GM19463 (cell line): Measurements from ENCODE around the gene TNNT2.

ENCODE experiments used
- ATAC-seq: cut with Tn5 transposase; IDR thresholded peaks from one replicate; pipeline ENCODE4 v1.9.1; 2021; ENCODE audit warnings: mild to moderate bottlenecking, moderate library complexity; ENCODE audit not compliant: unreplicated experiment

The TNNT2 gene

DNA sequence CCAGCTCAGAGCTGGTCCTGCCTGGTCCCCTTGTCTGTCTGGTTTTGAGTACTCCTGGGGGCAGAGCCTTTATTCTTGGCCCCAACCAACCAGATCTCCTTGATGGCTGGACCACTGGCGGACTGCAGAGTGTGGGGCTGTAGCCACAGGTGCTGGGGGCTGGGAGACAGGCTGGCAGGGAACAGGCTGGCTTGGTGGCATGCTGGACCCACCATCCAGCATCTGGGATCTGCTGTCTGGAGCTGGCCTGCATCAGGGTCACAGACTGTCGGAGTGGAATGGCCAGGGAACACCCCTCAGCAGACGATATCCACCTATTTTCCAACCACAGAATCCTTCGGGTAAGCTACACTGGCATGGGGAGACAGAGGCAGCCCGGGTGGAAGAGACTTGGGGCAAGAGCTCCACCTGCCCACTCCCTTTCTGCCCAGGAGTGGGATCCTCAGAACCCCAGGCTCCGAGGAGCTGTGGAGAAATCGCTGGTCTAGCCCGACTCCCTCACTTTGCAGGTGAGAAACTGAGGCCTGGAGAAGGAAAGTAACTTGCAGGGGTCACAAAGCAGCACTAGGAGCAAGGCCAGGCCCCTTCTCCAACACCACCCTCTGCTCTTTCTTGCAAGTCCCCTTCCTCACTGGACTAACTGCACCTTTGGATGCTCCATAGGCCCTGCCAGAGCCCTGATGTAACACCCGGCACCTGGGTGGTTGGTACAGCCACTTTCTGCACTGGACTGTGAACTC is 40.6 kb downstream of the TNNT2 start:
- no peak for ATAC-seq

DNA sequence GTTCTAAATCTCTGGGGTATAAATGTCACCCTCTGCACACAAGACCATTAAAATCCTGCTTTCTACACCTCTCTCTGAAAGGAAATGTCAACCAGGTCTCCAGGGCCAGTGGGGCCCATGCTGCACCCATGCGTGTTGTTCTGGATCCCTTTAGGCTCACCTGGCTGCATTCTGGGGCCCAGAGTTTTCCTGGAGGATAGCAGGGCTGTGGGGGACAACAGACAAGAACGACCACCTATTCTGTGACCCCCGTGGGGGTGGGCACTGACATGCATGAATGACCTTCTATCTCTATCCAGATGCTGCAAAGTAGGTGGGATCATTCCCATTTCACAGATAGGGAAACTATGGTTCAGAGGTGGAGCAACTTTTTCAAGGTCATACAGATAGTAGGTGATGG is 41.6 kb downstream of the TNNT2 start:
- ATAC-seq: no peak

DNA sequence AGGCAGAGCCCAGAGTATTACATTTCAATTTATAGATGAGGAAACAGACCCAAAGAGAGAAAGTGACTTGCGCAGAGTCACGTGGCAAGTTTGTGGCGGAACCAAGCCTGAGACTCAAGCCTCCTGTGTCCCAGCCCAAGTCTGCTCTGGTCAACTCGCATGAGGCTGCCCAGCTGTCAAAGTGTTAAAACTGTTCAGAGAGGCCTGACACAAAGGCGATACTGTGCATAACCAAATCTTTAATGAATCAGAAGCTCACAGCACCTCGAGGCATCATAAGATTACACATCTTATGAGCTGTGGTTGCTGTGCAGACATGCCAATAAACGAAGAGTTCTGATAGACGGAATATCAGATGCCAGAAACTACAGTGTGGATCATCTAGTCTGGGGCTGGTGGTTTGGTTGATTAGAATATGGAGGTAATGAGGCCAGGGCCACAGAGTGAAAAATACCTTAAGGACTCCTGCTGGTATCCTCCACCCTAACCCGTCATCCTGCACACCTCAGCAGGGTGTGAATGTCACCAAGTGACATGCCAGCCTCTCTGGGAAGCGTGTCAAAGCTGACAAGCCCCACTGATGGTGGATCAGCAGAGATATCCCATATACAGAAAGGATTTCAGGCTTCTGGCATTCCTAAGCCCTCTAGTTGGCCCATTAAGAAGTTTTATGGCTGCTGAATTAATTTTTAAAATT is 42.2 kb downstream of the TNNT2 start:
- no peak for ATAC-seq

DNA sequence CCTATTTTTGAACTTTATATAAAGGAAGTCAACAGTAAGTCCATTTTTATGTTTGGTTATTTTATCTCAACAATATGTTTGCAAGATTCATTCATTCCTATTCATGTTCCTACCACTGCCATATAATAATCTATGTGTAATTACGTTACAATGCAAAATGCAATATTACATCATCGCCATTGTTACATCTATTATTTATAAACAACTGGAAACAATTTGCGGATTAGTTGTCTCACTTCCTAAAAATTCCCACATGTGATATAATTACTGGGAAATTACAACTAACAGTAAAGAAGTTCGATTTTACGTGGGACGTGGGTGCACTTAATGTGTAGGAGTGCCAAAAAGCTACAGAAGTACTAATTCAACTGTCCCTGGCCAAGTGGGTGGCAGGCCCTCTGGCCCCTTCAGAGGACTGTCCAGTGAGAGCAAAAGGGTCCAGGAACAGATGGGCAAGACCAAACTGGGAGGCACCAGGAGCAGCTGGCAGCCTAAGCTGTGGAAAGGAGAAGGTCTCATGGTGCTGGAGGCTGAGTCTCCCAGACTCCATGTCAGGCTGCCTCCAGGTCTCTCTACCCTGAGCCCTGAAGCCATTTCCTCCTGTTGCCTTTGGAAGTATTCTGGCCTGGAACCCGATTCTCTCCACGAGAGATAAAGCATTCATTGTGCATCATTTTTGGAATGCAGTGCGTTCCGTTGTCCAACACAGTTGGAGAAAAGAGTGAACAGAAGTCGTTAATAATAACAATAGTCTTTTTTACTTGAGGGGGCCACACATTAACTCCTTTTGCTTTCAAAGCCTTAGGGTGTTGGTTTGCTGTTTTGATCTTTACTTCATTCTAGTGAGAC is 42.9 kb downstream of the TNNT2 start:
- ATAC-seq: no peak

DNA sequence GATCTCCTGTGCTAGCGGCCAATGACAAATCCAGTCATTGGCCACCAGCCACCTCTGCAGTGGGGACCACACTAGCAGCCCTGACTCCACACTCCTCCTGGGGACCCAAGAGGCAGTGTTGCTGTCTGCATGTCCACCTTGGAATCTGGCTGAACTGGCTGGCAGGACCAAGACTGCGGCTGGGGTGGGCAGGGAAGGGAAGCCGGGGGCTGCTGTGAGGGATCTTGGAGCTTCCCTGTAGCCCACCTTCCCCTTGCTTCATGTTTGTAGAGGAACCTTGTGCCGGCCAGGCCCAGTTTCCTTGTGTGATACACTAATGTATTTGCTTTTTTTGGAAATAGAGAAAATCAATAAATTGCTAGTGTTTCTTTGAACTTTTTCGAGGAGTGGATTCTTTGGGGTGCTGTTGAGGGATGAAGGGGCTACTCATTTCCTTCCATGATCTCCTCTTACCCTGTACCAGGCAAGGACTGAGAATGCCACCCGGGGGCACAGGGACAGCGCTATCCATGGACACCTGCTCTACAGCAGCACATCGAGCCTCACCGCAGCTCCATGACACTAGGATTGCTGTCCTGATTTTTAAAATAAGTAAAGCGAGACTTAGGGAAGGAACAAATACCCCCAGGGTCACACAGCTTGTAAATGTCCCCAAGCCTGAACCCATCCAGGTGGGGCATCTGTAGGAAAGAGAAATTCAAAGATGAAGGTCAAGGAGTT is 44.7 kb downstream of the TNNT2 start:
- no peak for ATAC-seq

DNA sequence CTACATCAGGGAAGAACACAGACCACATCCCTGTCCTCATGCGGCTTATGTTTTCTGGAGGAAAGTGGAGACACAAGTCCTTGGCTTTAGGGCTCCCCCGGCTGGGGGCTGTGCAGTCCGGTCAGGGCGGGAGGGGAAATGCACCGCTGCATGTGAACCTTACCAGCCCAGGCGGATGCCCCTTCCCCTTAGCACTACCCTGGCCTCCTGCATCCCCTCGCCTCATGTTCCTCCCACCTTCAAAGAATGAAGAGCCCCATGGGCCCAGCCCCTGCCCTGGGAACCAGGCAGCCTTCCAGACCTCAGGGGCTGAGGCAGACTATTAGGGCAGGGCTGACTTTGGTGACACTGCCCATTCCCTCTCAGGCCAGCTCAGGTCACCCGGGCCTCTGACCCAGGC is 45.5 kb downstream of the TNNT2 start:
- no peak for ATAC-seq

DNA sequence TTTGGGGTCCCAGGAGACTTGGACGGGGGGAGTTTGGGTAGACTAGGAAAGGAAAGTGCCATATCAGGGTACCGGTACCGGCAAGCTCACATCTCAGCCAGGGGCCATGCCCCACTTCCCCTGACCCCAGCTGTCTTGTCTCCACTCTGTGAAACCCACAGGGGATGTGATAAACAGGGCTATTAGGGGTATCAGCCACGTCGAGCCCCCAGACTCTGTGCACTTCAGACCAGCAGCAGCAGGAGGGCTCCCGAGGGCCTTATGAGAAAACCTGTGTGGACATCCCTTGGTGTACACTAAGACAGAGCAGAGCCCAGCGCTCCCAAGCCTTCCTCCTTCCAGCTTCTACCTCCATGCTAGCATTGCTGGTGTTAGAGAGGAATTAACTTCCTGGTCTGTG is 46.3 kb downstream of the TNNT2 start:
- no peak for ATAC-seq

DNA sequence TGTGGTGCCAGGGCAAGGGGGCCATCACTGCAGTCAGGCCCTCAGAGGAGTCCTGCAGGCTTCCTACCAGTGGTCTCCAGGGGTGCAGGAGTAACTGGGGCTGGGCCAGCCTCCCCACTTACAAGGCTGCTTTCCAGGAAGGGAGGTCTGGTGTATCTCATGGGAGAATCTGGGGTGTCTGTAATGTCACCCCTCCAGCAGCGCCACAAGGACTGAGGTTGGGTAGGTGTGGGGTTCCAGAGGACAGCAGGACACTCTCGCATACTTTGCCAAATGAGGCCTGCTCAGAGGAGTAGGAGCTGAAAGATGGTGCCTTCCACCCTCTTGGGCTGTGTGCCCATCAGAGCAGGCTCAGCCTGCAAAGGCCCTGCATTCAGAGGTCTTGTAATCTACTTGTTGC is 46.9 kb downstream of the TNNT2 start:
- no peak for ATAC-seq

DNA sequence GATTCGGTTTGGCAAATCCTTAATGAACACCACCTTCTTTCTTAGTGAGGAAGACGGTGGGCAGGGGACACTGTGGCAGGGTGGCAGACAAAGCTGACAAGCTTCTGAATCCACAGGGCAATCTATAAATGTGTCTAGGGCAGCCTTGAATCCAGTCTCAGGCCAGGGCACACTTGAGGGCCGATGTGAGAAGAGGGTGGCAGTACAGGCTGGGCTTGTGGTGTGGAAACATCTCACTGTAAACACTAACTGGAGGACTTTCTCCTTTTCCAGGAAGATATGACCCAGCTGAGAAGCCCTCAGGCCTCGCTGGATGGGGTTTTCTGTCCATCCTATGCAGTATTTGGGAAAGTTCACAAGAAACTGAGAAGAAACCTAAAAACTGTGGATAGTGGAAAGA is 47.7 kb downstream of the TNNT2 start:
- ATAC-seq: no peak

DNA sequence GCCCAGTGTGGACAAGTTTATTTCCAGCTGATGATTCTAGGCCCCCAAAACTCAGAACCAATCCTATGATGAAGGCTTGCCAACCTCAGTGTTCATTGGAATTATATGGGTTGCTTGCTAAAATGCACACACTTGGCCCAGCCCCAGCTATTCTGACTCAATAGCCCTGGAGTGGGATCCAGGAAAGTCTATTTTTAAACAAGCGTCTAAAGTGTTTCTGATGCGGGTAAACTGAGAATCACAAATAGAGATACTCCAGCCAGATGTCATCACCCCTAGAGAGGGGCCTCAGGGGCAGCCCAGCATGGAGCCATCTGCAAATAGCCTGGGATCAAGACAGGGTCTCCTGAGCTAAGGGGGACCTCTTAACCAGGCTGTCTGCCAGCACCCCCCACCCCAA is 48.2 kb downstream of the TNNT2 start:
- no peak for ATAC-seq

DNA sequence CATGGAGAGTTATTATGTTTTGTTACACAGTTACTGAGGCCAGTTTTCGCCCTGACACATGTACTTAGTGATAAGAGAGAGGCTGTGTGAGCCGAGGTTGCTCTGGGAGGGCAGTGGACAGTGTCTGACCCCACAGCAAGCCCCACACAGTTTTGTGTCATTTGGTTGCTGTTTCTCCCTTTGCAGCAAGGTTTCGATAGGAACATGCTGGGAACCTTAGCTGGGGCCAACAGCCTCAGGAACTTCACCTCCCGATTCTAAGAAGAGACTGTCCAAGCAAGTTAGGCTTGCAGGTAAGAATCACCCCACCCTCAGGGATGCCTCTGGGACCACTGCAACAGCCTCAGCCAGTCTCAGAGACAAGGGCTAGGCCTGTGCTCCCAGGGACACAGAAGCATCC is 48.9 kb downstream of the TNNT2 start:
- ATAC-seq: no peak

DNA sequence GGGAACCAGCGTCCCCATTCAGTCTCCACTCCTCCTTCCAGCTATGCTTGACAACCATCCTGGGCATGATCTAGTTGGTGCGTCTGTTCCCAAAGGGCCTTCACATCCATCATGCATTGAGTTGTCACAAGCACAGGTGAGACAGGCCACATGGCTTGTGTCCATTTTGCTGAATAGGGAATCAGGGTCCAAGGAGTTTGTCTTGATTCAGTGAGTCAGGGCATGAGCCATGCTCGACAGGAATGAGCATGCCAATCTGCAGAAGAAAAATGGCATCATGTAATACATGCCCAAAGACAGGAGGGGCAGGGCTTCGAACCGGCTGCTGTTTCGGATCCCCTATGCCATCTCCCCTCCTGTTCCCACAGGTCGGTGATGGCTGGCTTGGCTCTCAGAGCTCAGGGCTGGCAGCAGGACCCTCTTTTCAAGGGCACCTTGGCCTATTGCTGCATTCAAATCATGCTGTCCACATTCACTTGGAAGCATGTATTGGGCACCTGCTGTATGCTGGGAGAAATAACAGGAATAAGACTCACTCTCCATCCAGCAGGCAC is 49.7 kb downstream of the TNNT2 start:
- no peak for ATAC-seq

DNA sequence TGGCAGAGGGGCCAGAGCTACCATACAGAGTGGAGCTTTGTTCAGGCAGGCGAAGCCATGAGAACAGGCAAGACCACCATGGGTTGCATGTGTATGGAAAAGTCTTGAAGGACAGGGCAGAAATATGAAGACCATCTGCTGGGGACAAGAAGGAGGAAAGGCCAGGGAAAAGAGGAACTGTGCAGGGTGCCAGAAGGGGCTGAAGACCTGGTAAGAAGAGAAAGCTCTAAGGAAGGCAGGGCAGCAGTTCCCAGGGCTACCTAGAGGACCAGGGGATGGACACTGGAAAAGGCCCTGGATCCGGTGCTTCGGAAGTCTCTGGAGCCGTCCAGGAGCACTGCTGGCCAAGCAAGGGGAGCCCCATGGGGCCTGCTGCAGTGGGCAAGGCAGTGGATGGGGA is 50.8 kb downstream of the TNNT2 start:
- no peak for ATAC-seq

DNA sequence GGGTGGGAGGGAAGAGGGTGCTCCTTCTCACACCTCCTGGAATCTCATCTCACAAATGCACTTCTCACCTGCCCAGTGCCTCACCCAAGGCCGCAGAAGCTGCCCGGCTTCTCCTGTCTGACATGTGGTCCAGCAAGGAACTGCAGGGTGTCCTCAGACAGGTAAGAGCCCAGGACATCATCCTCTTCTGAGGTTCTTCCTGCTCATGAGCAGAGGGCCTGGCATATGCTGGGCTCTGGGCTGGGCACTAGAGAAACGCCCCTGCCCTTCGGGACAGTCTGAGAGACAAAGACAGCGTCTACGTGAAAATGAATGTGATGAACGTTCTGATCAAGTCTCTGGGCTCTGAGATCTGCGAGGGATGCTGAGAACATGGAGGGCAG is 51.8 kb downstream of the TNNT2 start:
- no peak for ATAC-seq

DNA sequence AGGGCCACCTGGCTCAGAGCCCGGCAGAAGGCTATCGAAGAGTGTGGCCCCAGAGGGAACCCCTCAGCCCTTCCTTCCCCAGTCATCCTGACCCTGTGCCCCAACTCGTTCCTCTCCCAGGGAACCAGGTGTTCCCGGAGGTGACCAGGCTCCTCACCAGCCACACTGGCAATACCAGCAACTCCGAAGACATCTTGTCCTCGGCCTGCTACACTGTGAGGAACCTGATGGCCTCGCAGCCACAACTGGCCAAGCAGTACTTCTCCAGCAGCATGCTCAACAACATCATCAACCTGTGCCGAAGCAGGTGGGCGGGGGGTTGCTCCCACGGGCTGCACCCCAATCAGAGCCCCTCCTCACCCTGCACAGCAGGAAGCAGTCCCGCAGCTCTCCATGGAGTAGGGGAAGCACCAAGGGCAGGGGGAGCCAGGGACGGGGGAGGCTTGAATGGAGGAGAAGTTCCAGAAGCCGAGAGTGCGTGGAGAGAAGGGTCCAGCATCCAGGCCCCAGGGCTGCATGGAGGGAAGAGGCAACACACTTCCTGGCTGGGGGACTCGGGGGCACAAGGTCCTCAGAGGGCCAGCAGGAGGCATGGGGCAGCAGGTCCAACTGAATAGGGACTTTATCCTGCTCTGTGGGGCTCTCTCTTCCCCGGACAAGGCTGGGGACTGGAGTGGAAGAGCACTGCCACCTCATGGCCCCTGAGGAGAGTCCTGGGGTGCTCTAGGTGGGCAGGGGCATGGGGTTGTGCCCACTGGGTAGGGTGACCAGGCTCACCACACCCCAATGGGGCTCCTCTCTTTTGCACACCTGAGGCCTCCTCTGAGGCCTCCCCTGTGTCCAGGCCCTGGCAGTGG is 52.4 kb downstream of the TNNT2 start:
- no peak for ATAC-seq

DNA sequence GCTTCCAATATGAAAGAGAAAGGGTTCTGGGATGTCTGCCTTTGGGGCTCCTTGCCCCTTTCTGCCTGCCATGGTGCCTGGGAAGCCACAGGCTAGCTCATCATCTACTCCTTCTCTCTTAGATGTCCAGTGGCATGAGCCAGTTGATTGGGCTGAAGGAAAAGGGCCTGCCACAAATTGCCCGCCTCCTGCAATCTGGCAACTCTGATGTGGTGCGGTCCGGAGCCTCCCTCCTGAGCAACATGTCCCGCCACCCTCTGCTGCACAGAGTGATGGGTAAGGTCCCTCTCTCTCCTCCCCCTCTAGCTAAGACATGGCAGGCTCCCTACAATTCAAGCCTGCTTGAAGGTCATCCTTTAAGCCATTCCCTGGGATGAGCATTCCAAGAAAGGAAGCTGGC is 53.2 kb downstream of the TNNT2 start:
- no peak for ATAC-seq

DNA sequence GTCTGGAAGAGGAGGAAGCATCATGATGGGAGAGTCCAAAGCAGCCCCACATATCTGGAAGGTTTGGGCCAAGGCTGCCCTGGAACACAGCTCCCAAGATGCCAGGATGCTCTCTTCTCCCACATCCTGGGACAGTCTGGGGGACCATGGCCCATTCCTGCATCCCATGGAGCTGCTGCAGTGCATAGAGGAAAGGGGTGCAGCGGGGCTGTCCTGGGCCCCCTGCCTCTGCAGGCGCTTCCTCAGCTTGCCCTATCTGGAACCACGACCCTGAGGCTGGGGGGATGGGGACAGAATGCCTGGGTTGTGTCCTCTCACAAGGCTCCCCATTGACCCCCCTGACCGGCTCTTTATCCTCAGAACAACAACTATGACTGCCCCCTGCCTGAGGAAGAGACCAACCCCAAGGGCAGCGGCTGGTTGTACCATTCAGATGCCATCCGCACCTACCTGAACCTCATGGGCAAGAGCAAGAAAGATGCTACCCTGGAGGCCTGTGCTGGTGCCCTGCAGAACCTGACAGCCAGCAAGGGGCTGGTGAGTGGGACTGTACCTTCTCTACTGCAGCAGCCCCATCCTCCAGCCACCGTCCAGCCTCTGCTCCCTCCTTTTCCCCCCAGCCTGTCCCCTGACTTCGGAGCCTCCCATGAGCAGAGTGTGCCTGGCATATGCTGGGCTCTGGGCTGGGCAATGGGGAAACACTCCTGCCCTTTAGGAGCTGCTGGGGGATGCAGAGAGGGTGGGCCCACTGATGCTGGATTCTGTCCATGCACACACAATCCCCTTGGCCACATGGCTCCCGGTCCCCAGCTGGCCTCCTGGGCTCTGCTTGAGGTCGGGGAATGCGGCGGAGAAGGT is 54.6 kb downstream of the TNNT2 start:
- ATAC-seq: no peak

DNA sequence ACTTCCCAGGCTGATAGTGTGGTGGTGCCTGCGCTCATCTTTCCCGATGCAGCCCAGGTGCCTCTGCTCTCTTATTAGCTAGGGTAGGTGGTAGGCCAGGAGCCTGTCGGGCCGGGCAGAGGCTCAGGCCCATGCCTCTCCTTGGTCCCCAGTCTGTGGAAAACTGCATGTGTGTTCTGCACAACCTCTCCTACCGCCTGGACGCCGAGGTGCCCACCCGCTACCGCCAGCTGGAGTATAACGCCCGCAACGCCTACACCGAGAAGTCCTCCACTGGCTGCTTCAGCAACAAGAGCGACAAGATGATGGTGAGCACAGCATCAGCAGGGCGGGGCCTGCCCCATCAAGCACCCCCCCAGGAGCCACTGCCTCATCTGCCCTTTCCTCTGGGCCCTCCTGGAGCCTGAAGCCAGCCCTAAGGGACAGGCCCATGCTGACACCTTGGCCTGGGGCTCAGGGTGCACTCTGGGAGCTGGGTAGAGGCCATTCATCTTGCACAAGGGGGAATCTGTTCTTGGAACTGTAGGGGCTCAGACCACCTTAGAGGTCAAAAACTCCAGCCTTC is 55.6 kb downstream of the TNNT2 start:
- ATAC-seq: no peak
